ENCODE results near the gene CLMN.

GRCh38 chr14:95246870-95247269 lies 72.8 kb downstream of the CLMN start:
- TF ChIP-seq CTCF (conservative IDR thresholded peaks at IDR 0.05; ENCODE audit: low read depth, low read length) = no peak
- TF ChIP-seq EZH2 (IDR thresholded peaks at IDR 0.05; ENCODE audit: borderline replicate concordance, low read depth, low read length, poor library complexity, severe bottlenecking) = no peak
